Activated T-cell treated with anti-CD3 and anti-CD28 coated beads, Interleukin-2, amount 50 U/mL, for 24 hours (primary cell): ENCODE measurements around the gene AGPAT3.

Experiments used
- DNase-seq: peaks from one replicate; pipeline ENCODE4 v3.0.0-alpha.2; 2020
- H3K27ac Mint-ChIP-seq: 2 replicates; pipeline ENCODE4 v1.8.0; 2020; ENCODE audit warnings: mild to moderate bottlenecking, mixed read lengths
- H3K27me3 Mint-ChIP-seq: 2 replicates; pipeline ENCODE4 v1.8.0; 2020; ENCODE audit warnings: mixed read lengths
- H3K36me3 Mint-ChIP-seq: 2 replicates; pipeline ENCODE4 v1.8.0; 2020; ENCODE audit warnings: low read depth, mixed read lengths
- H3K4me1 Mint-ChIP-seq: 2 replicates; pipeline ENCODE4 v1.8.0; 2020; ENCODE audit warnings: low read depth, mixed read lengths
- H3K4me3 Mint-ChIP-seq: 2 replicates; pipeline ENCODE4 v1.8.0; 2020; ENCODE audit warnings: mild to moderate bottlenecking, moderate library complexity, mixed read lengths
- H3K9me3 Mint-ChIP-seq: 2 replicates; pipeline ENCODE4 v1.8.0; 2020; ENCODE audit warnings: mixed read lengths

AGPAT3 gene

GRCh38 chr21:43932005-43932404 is 67.0 kb downstream of the AGPAT3 start:
- H3K27ac Mint-ChIP-seq, result no peak overlapping the region
- no peaks in the 10 kb centered on the region for H3K27me3 Mint-ChIP-seq
- no peak overlapping the region for H3K4me3 Mint-ChIP-seq
- peaks cover 54% of the 10 kb centered on the region for H3K36me3 Mint-ChIP-seq
- no peak for DNase-seq
- no peaks in the 10 kb centered on the region for H3K9me3 Mint-ChIP-seq
- H3K4me1 Mint-ChIP-seq, result peaks cover 5% of the 10 kb centered on the region

GRCh38 chr21:43933199-43933598 is 68.2 kb downstream of the AGPAT3 start:
- Mint-ChIP-seq H3K4me1 (peaks cover 13% of the 10 kb centered on the region), H3K36me3 (peaks cover 50% of the 10 kb centered on the region), H3K27ac (peak overlapping the region; percentile 2), H3K4me3 (no peak overlapping the region), H3K9me3 (no peaks in the 10 kb centered on the region), H3K27me3 (no peaks in the 10 kb centered on the region)
- no peak for DNase-seq

- DNase-seq, result no peak
- peaks cover 45% of the 10 kb centered on the region for H3K36me3 Mint-ChIP-seq
- no peaks in the 10 kb centered on the region for H3K27me3 Mint-ChIP-seq
- no peak overlapping the region for H3K27ac Mint-ChIP-seq
- H3K4me3 Mint-ChIP-seq, result no peak overlapping the region
- no peaks in the 10 kb centered on the region for H3K9me3 Mint-ChIP-seq
- H3K4me1 Mint-ChIP-seq, result peaks cover 15% of the 10 kb centered on the region
Observed at GRCh38 chr21:43933680-43934079, 68.7 kb downstream of the AGPAT3 start.

GRCh38 chr21:43934116-43934515 is 69.1 kb downstream of the AGPAT3 start:
- DNase-seq, result no peak
- Mint-ChIP-seq H3K27ac (no peak overlapping the region), H3K27me3 (no peaks in the 10 kb centered on the region), H3K36me3 (peaks cover 41% of the 10 kb centered on the region), H3K4me3 (no peak overlapping the region), H3K4me1 (peaks cover 19% of the 10 kb centered on the region), H3K9me3 (no peaks in the 10 kb centered on the region)

GRCh38 chr21:43934716-43935705 is 70.0 kb downstream of the AGPAT3 start:
- Mint-ChIP-seq H3K4me3 (no peak overlapping the region), H3K9me3 (no peaks in the 10 kb centered on the region), H3K4me1 (peaks cover 22% of the 10 kb centered on the region), H3K27ac (no peak overlapping the region), H3K36me3 (peaks cover 37% of the 10 kb centered on the region), H3K27me3 (no peaks in the 10 kb centered on the region)
- DNase-seq, result no peak

- Mint-ChIP-seq H3K27me3 (no peaks in the 10 kb centered on the region), H3K27ac (no peak overlapping the region)
Observed at GRCh38 chr21:43935711-43936110, 70.7 kb downstream of the AGPAT3 start.

GRCh38 chr21:43936247-43936967 is 71.4 kb downstream of the AGPAT3 start:
- Mint-ChIP-seq H3K4me3 (no peak overlapping the region), H3K4me1 (peaks cover 23% of the 10 kb centered on the region), H3K27me3 (no peaks in the 10 kb centered on the region), H3K27ac (peak overlapping the region; percentile 7), H3K9me3 (no peaks in the 10 kb centered on the region), H3K36me3 (peaks cover 42% of the 10 kb centered on the region)
- DNase-seq, result no peak

More at GRCh38 chr21:43935711-43936110, 70.7 kb downstream of the AGPAT3 start:
- Mint-ChIP-seq H3K36me3 (peaks cover 39% of the 10 kb centered on the region), H3K4me1 (peaks cover 22% of the 10 kb centered on the region), H3K9me3 (no peaks in the 10 kb centered on the region), H3K4me3 (no peak overlapping the region)
- DNase-seq, result no peak

GRCh38 chr21:43937051-43937832 is 72.2 kb downstream of the AGPAT3 start:
- Mint-ChIP-seq H3K4me1 (peaks cover 22% of the 10 kb centered on the region), H3K27me3 (no peaks in the 10 kb centered on the region), H3K9me3 (no peaks in the 10 kb centered on the region), H3K27ac (peak overlapping the region; percentile 63), H3K36me3 (peaks cover 44% of the 10 kb centered on the region), H3K4me3 (no peak overlapping the region)
- DNase-seq, result no peak

GRCh38 chr21:43937891-43938309 is 72.9 kb downstream of the AGPAT3 start:
- Mint-ChIP-seq H3K4me1 (peaks cover 22% of the 10 kb centered on the region), H3K27ac (peak overlapping the region; percentile 11), H3K4me3 (no peak overlapping the region), H3K36me3 (peaks cover 47% of the 10 kb centered on the region), H3K9me3 (no peaks in the 10 kb centered on the region), H3K27me3 (no peaks in the 10 kb centered on the region)
- DNase-seq, result no peak

GRCh38 chr21:43938751-43939442 is 73.9 kb downstream of the AGPAT3 start:
- H3K36me3 Mint-ChIP-seq, result peaks cover 46% of the 10 kb centered on the region
- peaks cover 22% of the 10 kb centered on the region for H3K4me1 Mint-ChIP-seq
- no peaks in the 10 kb centered on the region for H3K9me3 Mint-ChIP-seq
- peak overlapping the region; percentile 90 for H3K27ac Mint-ChIP-seq
- no peaks in the 10 kb centered on the region for H3K27me3 Mint-ChIP-seq
- H3K4me3 Mint-ChIP-seq, result peak overlapping the region; percentile 81
- peak; percentile 90 for DNase-seq

GRCh38 chr21:43939443-43940328 is 74.7 kb downstream of the AGPAT3 start:
- H3K36me3 Mint-ChIP-seq, result peaks cover 45% of the 10 kb centered on the region
- no peaks in the 10 kb centered on the region for H3K9me3 Mint-ChIP-seq
- no peaks in the 10 kb centered on the region for H3K27me3 Mint-ChIP-seq
- no peak overlapping the region for H3K4me3 Mint-ChIP-seq
- peak overlapping the region; percentile 90 for H3K27ac Mint-ChIP-seq
- DNase-seq, result no peak
- H3K4me1 Mint-ChIP-seq, result peaks cover 22% of the 10 kb centered on the region

- DNase-seq, result no peak
- Mint-ChIP-seq H3K36me3 (peaks cover 46% of the 10 kb centered on the region), H3K27me3 (no peaks in the 10 kb centered on the region), H3K27ac (no peak overlapping the region), H3K9me3 (no peaks in the 10 kb centered on the region), H3K4me3 (no peak overlapping the region), H3K4me1 (peaks cover 22% of the 10 kb centered on the region)
Observed at GRCh38 chr21:43940329-43941050, 75.5 kb downstream of the AGPAT3 start.
